Fibroblast of lung (primary cell): ENCODE results near the gene SEMA3B. TPM values are rescaled to one million over a fixed set of nuclear protein-coding genes. Genes with fewer than 3 reads are reported as not detected.

Source experiments
- DNase-seq, 2 donors: peaks; one replicate each; pipeline versions ENCODE4 v3.0.0 to v3.0.0-alpha.2; 2010; ENCODE audit warnings: low read depth in 2 of 2
- H2AFZ ChIP-seq: 2 replicates; pipeline ENCODE4 v1.5.1; 2012; ENCODE audit warnings: low read length, control low read depth, inconsistent platforms
- H3K27ac ChIP-seq: 2 replicates; pipeline ENCODE4 v1.5.1; 2011; ENCODE audit warnings: low read length, control low read depth; ENCODE audit not compliant: insufficient read depth
- H3K27me3 ChIP-seq: 2 replicates; pipeline ENCODE4 v1.5.1; 2011; ENCODE audit warnings: mild to moderate bottlenecking, low read length; ENCODE audit not compliant: control insufficient read depth, insufficient read depth
- H3K36me3 ChIP-seq: 2 replicates; pipeline ENCODE4 v1.5.1; 2011; ENCODE audit warnings: low read length; ENCODE audit not compliant: control insufficient read depth, insufficient read depth
- H3K4me1 ChIP-seq: 2 replicates; pipeline ENCODE4 v1.5.1; 2011; ENCODE audit warnings: low read length; ENCODE audit not compliant: control insufficient read depth, insufficient read depth; ENCODE audit errors: extremely low read depth
- H3K4me2 ChIP-seq: 2 replicates; pipeline ENCODE4 v1.5.1; 2011; ENCODE audit warnings: low read length, control low read depth; ENCODE audit not compliant: insufficient read depth; ENCODE audit errors: extremely low read depth
- H3K4me3 ChIP-seq, 4 experiments: fragments of 200-600 bp in 1 of 4; sonication (generic) in 1 of 4; replicated peaks in 1 of 4; 2 replicates each; pipeline ENCODE4 v1.5.1; 2011 to 2016; ENCODE audit warnings: low read length in 4 of 4, low read depth in 3 of 4, mild to moderate bottlenecking in 3 of 4, control low read depth in 2 of 4, inconsistent platforms in 1 of 4, mixed read lengths in 1 of 4; ENCODE audit not compliant: insufficient read depth in 1 of 4; ENCODE audit errors: control extremely low read depth in 1 of 4
- H3K79me2 ChIP-seq: 2 replicates; pipeline ENCODE4 v1.5.1; 2012; ENCODE audit warnings: mild to moderate bottlenecking, low read length, inconsistent platforms; ENCODE audit not compliant: control insufficient read depth, insufficient read depth
- H3K9ac ChIP-seq: 2 replicates; pipeline ENCODE4 v1.5.1; 2011; ENCODE audit warnings: mild to moderate bottlenecking, low read length, control low read depth; ENCODE audit not compliant: insufficient read depth
- H3K9me3 ChIP-seq: 2 replicates; pipeline ENCODE4 v1.5.1; 2012; ENCODE audit warnings: low read depth, low read length; ENCODE audit not compliant: control insufficient read depth, insufficient read depth
- H4K20me1 ChIP-seq: 2 replicates; pipeline ENCODE4 v1.5.1; 2011; ENCODE audit warnings: low read length; ENCODE audit not compliant: control insufficient read depth, insufficient read depth; ENCODE audit errors: extremely low read depth
- CTCF ChIP-seq, 2 donors: IDR thresholded peaks in 1 of 2; conservative IDR thresholded peaks in 1 of 2; 1 replicate in 1 of 2; 2 replicates in 1 of 2; pipeline ENCODE4 v1.5.1; 2011 to 2012; ENCODE audit warnings: low read length in 2 of 2, control low read depth in 1 of 2, inconsistent platforms in 1 of 2, low read depth in 1 of 2, mild to moderate bottlenecking in 1 of 2
- EZH2 ChIP-seq: IDR thresholded peaks from 2 replicates; pipeline ENCODE4 v1.5.1; 2012; ENCODE audit warnings: low read length, control low read depth, mild to moderate bottlenecking; ENCODE audit errors: missing control alignments
- polyA plus RNA-seq, 2 donors: library from polyadenylated mRNA; depleted of rRNA in 1 of 2; stranded (reverse) in 1 of 2; unstranded in 1 of 2; fragments of >200 nt; gene quantifications; 2 replicates each; pipeline ENCODE4 v1.2.1, GENCODE V29; 2011 to 2012; ENCODE audit warnings: missing spikeins in 1 of 2
- total RNA-seq: library from RNA; depleted of rRNA; stranded (reverse); fragments of >200 nt; gene quantifications from 2 replicates; pipeline ENCODE4 v1.2.1, GENCODE V29; 2014

The SEMA3B gene
- total and polyA plus RNA-seq, 2 donors (not counting 1 experiment from before 2014, with no cell fraction given) = 23.5 to 85.2 TPM

- Histone ChIP-seq H2AFZ (peak overlapping the region; percentile 48), H3K79me2 (peaks cover 27% of the 10 kb centered on the region), H3K4me3 (peak overlapping the region; percentile 30 to 69 (median 65)), H4K20me1 (no peaks in the 10 kb centered on the region), H3K27ac (peak overlapping the region; percentile 99), H3K27me3 (no peaks in the 10 kb centered on the region), H3K4me1 (peaks cover 7% of the 10 kb centered on the region), H3K9me3 (no peaks in the 10 kb centered on the region), H3K36me3 (peaks cover 19% of the 10 kb centered on the region), H3K4me2 (peak overlapping the region; percentile 54), H3K9ac (peak overlapping the region; percentile 57)
- TF ChIP-seq EZH2 (no peak), CTCF (conservative IDR thresholded peaks at IDR 0.05 in 1 of 2, IDR thresholded peaks at IDR 0.05 in 1 of 2; ENCODE audit: low read depth in 1 of 2, low read length in 2 of 2) (no peak)
- DNase-seq = no peak
These were observed 53.1 kb downstream of the SEMA3B start for GRCh38 chr3:50322115-50322385.

- TF ChIP-seq CTCF (conservative IDR thresholded peaks at IDR 0.05 in 1 of 2, IDR thresholded peaks at IDR 0.05 in 1 of 2; ENCODE audit: low read depth in 1 of 2, low read length in 2 of 2) (no peak), EZH2 (no peak)
- Histone ChIP-seq H4K20me1 (no peaks in the 10 kb centered on the region), H3K4me1 (peaks cover 8% of the 10 kb centered on the region), H3K79me2 (peaks cover 32% of the 10 kb centered on the region), H3K4me3 (peak within 1 kb of the TSS; percentile 64 to 69 (median 66)), H3K9ac (peak within 1 kb of the TSS; percentile 99), H3K36me3 (peaks cover 18% of the 10 kb centered on the region), H2AFZ (peak within 1 kb of the TSS; percentile 95), H3K27me3 (no peaks in the 10 kb centered on the region), H3K9me3 (no peaks in the 10 kb centered on the region), H3K27ac (peak within 1 kb of the TSS; percentile 99), H3K4me2 (peak within 1 kb of the TSS; percentile 69)
- DNase-seq = no peak
These were observed 53.6 kb downstream of the SEMA3B start, which contains the start of gene HYAL2 for GRCh38 chr3:50322386-50323091. Gene HYAL2, minus strand, starts transcription at chr3:50322745. Its CDS starts 2,256 bp downstream, at chr3:50320489.

- TF ChIP-seq EZH2 = no peak
- TF ChIP-seq CTCF (conservative IDR thresholded peaks at IDR 0.05 in 1 of 2, IDR thresholded peaks at IDR 0.05 in 1 of 2; ENCODE audit: low read depth in 1 of 2, low read length in 2 of 2) = no peak
- DNase-seq = no peak
- Histone ChIP-seq H3K4me3 (no peak overlapping the region), H3K79me2 (peaks cover 34% of the 10 kb centered on the region), H3K27me3 (no peaks in the 10 kb centered on the region), H3K4me1 (peaks cover 8% of the 10 kb centered on the region), H2AFZ (no peak overlapping the region), H3K9me3 (no peaks in the 10 kb centered on the region), H3K4me2 (no peak overlapping the region), H3K36me3 (peaks cover 14% of the 10 kb centered on the region), H4K20me1 (no peaks in the 10 kb centered on the region), H3K9ac (no peak overlapping the region), H3K27ac (no peak overlapping the region)
These were observed 54.2 kb downstream of the SEMA3B start for GRCh38 chr3:50323092-50323600.
